ENCODE data around the gene RPA3. TPM values are rescaled to one million over a fixed set of nuclear protein-coding genes. Genes with fewer than 3 reads are reported as not detected.
"Not testable (repeated sequence)": the region's sequence is repeated elsewhere in the genome, so short reads cannot be mapped to it uniquely, and the experiment has no call there.

RPA3 gene
- polyA plus RNA-seq, 12 donors = 16.1 to 33.1 (median 28.0) TPM; not detected in 1

DNA sequence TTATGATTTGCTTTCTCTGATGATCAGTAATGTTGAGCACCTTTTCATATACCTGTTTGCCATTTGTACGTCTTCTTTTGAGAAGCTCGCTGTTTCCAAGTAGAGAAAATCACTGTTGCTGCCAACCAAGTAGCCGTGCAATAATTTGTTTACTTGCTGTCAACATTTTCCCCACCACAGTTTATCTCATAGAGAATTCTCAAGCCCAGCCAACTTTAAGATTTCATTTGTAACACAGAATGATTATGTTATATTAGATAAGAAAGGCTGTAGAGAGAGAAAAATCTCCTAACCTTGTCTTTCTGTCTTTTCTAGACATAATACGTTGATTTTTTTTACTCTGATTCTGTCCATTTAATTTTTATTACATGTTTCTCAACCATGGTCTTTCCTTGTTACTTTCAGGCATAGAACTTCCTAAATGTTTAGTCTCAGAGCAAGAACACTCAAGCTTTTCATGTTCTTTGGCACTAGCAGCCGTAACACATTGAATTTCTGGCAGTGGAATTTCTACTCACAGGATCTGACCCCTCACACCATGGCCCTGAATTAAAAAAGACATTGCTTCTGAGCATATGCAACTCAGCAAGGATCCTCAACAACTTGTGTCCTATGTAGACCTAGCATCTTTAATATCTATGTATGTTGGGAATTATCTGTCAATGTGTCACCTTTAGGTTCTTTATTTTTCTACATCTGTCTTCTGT lies 23.1 kb downstream of the RPA3 start:
- DNase-seq = no peak

GRCh38 chr7:7694542-7694941 lies 23.9 kb downstream of the RPA3 start:
- no peak for DNase-seq

DNA sequence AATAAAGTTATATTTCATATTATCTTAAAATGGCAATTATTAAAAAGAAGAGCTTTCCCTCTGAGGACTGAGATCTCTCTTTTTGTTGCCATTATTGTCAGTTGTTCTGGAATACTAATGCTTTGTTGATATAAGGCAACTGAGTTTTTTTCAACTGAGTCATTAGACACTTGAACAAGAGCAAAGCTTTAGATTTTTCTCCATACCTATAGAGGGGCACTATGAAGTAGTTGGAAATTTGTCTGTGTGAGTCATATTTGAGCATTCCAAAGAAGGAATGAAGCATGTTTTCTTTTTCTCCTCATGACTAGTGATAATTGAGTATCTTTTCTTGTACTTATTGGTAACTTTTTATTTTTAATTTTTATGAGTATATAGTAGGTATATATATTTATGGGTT lies 24.5 kb downstream of the RPA3 start:
- no peak for DNase-seq

DNA sequence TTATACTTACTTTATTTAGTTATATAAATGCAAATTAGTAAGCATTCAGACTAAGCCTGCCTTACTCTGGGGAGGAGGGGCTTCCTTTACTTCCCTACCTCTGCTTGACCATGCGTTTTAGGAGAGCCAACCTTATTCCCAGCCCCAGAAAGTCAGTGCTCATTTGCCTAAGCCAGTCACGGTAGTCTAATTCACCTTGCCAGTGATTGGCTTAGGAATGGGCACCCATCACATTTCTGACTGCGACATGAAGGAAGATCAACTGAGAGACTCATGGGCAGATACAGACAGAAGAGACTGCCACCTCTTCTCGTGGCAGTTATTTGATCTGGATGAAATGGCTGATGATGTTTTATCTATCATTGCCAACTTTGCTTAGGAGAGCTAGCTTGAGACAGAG lies 29.5 kb downstream of the RPA3 start:
- no peak for DNase-seq

- DNase-seq = no peak
These were observed 30.1 kb downstream of the RPA3 start for GRCh38 chr7:7688310-7688709.

DNA sequence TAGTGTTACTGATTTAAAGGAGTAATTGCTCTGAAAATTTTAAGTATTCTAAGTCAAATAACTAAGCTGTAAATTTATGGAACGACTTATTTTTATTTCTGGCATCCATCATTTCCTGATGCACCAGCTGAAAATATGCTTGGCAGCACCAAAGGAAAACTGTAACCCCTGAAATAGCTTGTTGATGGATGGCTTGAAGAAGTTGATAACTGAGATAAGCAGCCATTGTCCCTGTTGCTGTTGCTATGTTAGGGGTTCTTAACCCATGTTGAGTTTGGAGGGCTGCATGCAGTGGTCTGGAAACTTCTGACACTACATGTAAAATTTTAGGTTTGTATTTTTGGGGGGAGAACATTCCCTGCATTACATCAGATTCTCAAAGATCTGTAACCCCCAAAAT lies 30.6 kb downstream of the RPA3 start:
- DNase-seq = no peak

GRCh38 chr7:7686811-7687508 lies 31.4 kb downstream of the RPA3 start:
- DNase-seq = no peak

DNA sequence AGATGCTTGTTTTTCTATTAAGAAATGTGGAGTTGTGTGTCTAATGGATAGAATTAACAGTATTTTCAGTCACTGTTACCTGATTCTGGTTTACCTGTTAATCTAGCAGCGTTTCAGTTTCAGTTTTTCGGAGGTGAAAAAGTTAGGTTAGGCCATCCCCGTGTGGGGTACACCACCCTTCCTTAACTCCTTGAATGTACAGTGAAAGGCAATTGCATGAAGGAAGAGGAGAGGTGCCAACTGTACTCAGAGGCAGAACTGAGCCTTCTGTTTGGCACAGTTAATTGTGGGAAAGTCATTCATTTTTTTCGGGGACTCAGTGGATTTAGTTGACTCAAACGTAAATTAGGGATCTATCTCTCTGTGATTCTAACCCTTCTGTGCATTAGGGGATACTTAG lies 35.5 kb downstream of the RPA3 start:
- DNase-seq = no peak

DNA sequence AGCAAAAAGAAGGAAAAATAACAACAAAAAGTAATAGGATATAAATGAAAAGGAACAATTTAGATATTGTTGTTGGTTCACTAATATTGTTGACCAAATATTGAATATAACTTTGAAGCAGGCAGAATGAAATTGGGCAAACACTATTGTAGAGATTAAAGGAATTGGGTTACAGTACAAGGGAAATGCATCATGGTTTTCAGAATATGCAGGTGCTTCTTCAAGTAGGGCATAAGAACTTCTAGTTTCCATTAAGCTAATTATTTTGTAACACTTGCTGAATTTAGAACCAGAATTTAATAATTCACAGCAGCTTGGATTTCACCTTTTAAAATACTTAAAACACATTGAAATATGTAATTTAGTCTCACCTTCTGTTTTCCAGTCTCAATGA lies 36.5 kb downstream of the RPA3 start:
- DNase-seq = no peak

- DNase-seq = peak; percentile 77
These were observed 37.0 kb downstream of the RPA3 start for GRCh38 chr7:7681191-7681935.

DNA sequence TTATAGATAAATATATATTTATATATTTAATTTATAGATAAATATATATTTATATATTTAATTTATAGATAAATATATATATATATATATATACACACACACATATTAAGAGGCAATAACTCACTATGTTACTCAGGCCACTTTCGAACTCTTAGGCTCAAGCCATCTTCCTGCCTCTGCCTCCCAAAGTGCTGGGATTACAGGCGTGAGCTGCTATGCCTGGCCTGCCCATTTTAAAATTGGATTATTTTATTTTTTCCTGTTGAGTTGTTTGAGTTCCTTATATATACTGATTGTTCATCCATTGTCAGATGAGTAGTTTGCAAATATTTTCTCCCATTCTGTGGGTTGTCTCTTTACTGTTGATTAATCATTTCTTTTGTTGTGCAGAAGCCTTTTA lies 38.8 kb downstream of the RPA3 start:
- DNase-seq = not testable (repeated sequence)

DNA sequence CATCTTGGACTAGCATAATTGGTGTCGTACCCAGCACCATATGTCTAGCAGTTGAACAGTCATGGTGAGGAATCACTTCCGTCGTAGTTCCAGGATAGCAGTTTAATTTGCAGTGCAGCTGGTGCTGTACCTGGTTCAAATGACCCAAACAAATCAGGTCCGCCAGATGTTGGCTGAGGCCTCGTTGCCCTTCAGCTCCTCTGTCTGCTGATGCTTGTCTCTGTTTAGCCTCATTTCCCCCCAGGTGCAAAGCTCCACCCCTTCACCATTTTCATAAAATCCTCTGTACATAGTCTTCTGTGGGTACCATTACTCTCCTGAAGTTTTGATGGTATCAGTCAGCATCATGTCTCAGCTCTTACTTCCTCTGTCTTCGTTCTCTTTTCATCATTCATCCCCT lies 42.7 kb downstream of the RPA3 start:
- no peak for DNase-seq

GRCh38 chr7:7673240-7673550 lies 45.2 kb downstream of the RPA3 start:
- no peak for DNase-seq

DNA sequence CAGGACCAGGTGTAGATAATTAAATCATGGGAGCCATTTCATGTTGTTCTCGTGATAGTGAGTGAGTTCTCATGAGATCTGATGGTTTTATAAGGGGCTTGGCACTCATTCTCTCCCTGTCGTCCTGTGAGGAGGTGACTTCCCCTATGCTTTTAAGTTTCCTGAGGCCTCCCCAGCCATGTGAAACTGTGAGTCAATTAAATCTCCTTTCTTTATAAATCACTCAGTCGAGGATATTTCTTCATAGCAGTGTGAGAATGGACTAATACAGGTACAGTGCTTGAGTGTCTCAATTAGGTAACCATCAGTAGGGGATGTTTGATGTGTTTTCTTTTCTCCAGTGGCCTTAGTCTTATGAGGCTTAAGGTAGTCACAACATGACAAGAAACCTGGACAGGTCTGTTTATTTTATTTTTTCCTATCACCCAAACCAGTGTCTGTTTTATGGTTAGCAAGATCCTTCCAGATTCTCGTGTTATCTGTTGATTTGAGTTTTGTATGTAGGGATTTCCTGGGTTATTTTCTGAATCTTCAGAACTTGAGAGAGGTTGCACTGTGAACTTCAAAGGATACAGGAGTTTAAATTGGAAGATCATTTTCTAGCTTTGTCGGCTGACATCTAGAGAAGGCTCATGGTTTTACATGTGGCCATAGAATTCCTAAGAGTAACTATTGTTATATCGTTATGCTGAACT lies 45.7 kb downstream of the RPA3 start:
- no peak for DNase-seq

GRCh38 chr7:7671361-7671760 lies 47.0 kb downstream of the RPA3 start:
- DNase-seq = no peak

DNA sequence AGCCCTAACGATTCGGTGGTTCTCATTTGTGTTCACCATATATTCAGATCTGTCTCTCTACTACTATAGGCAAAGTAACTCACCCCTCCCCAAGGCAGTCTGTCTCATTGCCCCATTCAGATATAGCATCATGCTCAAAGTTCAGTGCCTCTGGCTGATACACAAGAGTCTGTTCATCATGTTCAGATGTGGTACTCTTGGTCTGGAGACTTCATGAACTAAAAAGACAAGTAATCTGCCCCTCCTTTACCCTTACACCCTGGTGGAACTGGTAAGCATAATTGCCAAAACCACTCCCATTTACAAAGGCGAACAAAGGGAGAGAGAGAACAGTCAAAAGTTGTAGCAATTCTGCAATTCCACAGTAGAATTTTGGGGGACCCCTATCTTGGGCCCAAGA lies 47.9 kb downstream of the RPA3 start:
- no peak for DNase-seq

DNA sequence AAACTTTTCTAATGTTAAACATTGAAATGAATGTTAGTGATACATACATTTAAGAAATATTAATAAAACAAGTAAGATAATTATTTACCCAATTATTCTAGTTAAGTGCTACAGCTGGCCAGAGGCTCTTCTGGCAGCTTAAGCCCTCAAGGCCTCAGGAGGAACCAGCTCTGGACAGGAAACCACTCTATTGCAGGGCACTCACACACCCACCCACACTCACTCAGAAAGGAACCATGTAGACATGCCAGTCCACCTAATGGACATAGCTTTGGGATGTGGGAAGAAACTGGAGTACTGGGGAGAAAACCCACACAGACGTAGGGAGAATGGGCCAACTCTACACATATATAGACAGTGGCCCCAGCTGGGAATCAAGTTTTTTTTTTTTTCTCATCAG lies 49.7 kb downstream of the RPA3 start:
- no peak for DNase-seq

DNA sequence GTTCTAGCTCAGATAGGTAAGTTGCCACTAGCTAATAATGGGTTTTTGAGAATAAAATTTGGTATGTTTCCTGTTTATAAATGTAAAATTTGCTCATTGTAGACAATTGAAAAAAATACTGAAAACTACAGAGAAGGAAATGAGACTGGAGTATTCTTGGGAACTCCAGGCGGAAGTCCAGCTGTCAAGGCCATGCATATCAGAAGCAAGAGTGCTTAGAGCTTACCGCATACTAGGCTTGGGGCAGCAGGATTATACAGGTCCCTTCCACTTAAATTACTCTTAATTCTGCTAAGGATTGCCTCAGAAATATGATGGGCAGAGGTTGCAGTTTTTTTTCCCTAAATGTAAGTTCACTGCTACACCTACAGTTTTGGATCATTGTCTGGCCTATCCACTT lies 51.2 kb downstream of the RPA3 start:
- DNase-seq = no peak

DNA sequence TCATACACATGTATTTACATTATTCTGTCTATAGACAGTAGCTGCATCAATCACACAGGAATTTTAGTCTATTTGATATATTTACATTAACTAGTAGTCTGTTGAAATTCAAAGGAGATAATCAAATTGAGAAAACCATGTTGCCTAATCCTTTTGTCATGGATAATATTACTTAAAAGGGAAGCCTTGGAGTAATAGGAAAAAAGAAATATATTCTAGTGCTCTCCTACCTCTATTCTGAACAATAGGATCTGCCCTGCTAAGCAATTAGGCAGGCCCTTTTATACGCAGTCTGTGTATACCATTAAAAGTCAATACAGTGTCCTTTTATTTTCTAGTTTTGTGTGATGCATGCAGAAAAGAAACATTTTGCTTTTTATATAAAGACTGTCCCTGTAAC lies 53.4 kb downstream of the RPA3 start:
- no peak for DNase-seq

- no peak for DNase-seq
These were observed 54.1 kb downstream of the RPA3 start for GRCh38 chr7:7664291-7664690.

- no peak for DNase-seq
These were observed 55.9 kb downstream of the RPA3 start for GRCh38 chr7:7662527-7662926.

DNA sequence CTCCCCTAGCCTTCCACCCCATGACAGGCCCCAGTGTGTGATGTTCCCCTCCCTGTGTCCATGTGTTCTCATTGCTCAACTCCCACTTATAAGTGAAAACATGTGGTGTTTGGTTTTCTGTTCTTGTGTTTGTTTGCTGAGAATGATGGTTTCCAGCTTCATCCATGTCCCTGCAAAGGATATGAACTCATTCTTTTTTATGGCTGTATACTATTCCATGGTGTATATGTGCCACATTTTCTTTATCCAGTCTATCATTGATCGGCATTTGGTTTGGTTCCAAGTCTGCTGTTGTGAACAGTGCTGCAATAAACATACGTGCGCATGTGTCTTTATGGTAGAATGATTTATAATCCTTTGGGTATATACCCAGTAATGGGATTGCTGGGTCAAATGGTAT lies 61.9 kb downstream of the RPA3 start:
- not testable (repeated sequence) for DNase-seq

Measured in muscle of arm (tissue), 12 donors.